Panc1 (cell line): Measurements from ENCODE around the gene JAKMIP3. TPM values are rescaled to one million over a fixed set of nuclear protein-coding genes. Genes with fewer than 3 reads are reported as not detected.
"Not testable (repeated sequence)": the region's sequence is repeated elsewhere in the genome, so short reads cannot be mapped to it uniquely, and the experiment has no call there.

ENCODE experiments used
- ATAC-seq: fragments of 200-7000 bp; cut with Tn5 transposase; 2 replicates; pipeline ENCODE4 v1.9.1; 2020; ENCODE audit warnings: mild to moderate bottlenecking, moderate library complexity
- BruUV-seq: library from RNA; stranded (reverse); fragments of 400-500 nt; replicated peaks from 2 replicates; lab custom pipeline; 2021; lab: Mats Ljungman, UMichigan
- CTCF ChIA-PET: fragments of 300-600 bp; sonication (Branson Sonifier 250); formaldehyde crosslinking; loops from one replicate; lab custom pipeline; 2022; ENCODE audit warnings: antibody characterized with exemption; lab: Charles Lee
- POLR2A ChIA-PET: fragments of 300-600 bp; sonication (Branson Sonifier 250); formaldehyde crosslinking; loops from one replicate; lab custom pipeline; 2022; ENCODE audit warnings: antibody characterized with exemption; lab: Charles Lee
- DNase-seq: peaks from one replicate; pipeline ENCODE4 v3.0.0-alpha.2; 2010; ENCODE audit warnings: low read depth, low spot score
- H3K27ac ChIP-seq: 2 replicates; pipeline ENCODE4 v1.5.1; 2011; ENCODE audit warnings: mild to moderate bottlenecking, low read length, inconsistent platforms
- H3K27me3 ChIP-seq: fragments of 200-500 bp; sonication (Bioruptor generic); 2 replicates; pipeline ENCODE4 v1.6.0; 2014; ENCODE audit warnings: low read length, inconsistent platforms; ENCODE audit not compliant: control insufficient read depth, insufficient read depth
- H3K36me3 ChIP-seq: fragments of 200-500 bp; sonication (Bioruptor generic); 2 replicates; pipeline ENCODE4 v1.5.1; 2014; ENCODE audit warnings: inconsistent platforms, mild to moderate bottlenecking, low read length, moderate library complexity; ENCODE audit not compliant: control insufficient read depth, insufficient read depth
- H3K4me1 ChIP-seq: 2 replicates; pipeline ENCODE4 v1.5.1; 2011; ENCODE audit warnings: inconsistent platforms, mild to moderate bottlenecking, low read length, moderate library complexity; ENCODE audit not compliant: control insufficient read depth, insufficient read depth
- H3K4me3 ChIP-seq, 2 experiments: 2 replicates each; pipeline ENCODE4 v1.5.1; 2011 to 2012; ENCODE audit warnings: low read depth in 2 of 2, low read length in 2 of 2, mild to moderate bottlenecking in 2 of 2, inconsistent platforms in 1 of 2, moderate library complexity in 1 of 2
- H3K9me3 ChIP-seq: fragments of 200-500 bp; sonication (Bioruptor generic); 2 replicates; pipeline ENCODE4 v1.5.1; 2014; ENCODE audit warnings: low read depth, mild to moderate bottlenecking, inconsistent platforms, low read length, moderate library complexity; ENCODE audit not compliant: control insufficient read depth, insufficient read depth
- POLR2AphosphoS5 ChIP-seq: IDR thresholded peaks from 2 replicates; pipeline ENCODE4 v1.6.1; 2012; ENCODE audit warnings: mild to moderate bottlenecking, low read depth, low read length, moderate library complexity
- SIN3A ChIP-seq: IDR thresholded peaks from 2 replicates; pipeline ENCODE4 v1.6.1; 2012; ENCODE audit warnings: low read depth, mild to moderate bottlenecking, low read length, moderate library complexity, borderline replicate concordance; ENCODE audit not compliant: insufficient read depth
- TCF7L2 ChIP-seq: IDR thresholded peaks from 2 replicates; pipeline ENCODE4 v1.6.1; 2011; ENCODE audit warnings: mild to moderate bottlenecking, low read depth, low read length, inconsistent platforms
- in situ Hi-C: cut with HindIII; loops from 2 replicates; pipeline ENCODE4 v1.10.0; 2016; ENCODE audit warnings: low sequenced_read_pairs, low pct_unique_long_range_greater_than_20kb
- intact Hi-C: fragments of 100-400 bp; cut with micrococcal nuclease; formaldehyde crosslinking; loops from one replicate; pipeline ENCODE4 v1.10.0; 2022; ENCODE audit not compliant: unreplicated experiment
- total RNA-seq: library from RNA; stranded (reverse); gene quantifications from one replicate; pipeline ENCODE4 v1.2.1, GENCODE V29; 2021; ENCODE audit not compliant: unreplicated experiment
- TF ChIP-seq, protein P1 (sequence below): fragments of 450-650 bp; IDR thresholded peaks from 2 replicates; pipeline ENCODE4 v1.5.1; 2017; ENCODE audit warnings: mild to moderate bottlenecking
- TF ChIP-seq, protein P2 (sequence below), 2 experiments: IDR thresholded peaks; 2 replicates each; pipeline ENCODE4 v1.6.1; 2011 to 2012; ENCODE audit warnings: low read depth in 2 of 2, control low read depth in 1 of 2, low read length in 1 of 2, mild to moderate bottlenecking in 1 of 2, moderate library complexity in 1 of 2; ENCODE audit not compliant: insufficient read depth in 1 of 2

JAKMIP3 gene
- total RNA-seq, 1 experiment from 2014 or later, result 1.5 TPM

DNA sequence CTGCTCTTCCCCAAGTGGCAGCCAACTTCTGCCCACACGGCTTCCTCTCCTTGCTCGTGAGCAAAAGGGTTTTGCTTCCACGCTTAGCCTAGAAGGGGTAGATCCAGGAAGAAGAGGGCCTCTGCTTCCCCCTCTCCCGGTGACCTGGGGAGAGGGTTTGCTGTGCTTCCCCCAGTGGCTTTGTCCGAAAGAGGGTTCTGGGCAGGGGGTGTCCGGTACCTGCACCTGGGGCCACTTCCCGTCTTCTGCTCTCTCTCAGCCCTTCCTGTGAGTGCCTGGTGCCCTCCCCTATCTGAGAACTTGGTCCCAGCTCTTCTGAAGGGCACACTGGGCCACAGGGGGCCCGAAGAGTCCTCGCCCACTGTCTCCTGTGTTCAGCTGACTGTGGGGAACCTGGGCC, 11.3 kb downstream of the JAKMIP3 start:
- BruUV-seq, result no TSS peak
- POLR2A ChIA-PET, result no interaction called here
- H3K4me1 ChIP-seq, result no peaks in the 10 kb centered on the region
- TF ChIP-seq SIN3A, result no peak
- TF ChIP-seq, protein P1, sequence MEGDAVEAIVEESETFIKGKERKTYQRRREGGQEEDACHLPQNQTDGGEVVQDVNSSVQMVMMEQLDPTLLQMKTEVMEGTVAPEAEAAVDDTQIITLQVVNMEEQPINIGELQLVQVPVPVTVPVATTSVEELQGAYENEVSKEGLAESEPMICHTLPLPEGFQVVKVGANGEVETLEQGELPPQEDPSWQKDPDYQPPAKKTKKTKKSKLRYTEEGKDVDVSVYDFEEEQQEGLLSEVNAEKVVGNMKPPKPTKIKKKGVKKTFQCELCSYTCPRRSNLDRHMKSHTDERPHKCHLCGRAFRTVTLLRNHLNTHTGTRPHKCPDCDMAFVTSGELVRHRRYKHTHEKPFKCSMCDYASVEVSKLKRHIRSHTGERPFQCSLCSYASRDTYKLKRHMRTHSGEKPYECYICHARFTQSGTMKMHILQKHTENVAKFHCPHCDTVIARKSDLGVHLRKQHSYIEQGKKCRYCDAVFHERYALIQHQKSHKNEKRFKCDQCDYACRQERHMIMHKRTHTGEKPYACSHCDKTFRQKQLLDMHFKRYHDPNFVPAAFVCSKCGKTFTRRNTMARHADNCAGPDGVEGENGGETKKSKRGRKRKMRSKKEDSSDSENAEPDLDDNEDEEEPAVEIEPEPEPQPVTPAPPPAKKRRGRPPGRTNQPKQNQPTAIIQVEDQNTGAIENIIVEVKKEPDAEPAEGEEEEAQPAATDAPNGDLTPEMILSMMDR, result no peak
- no peak for TF ChIP-seq POLR2AphosphoS5
- no peak for TF ChIP-seq TCF7L2
- TF ChIP-seq, protein P2, sequence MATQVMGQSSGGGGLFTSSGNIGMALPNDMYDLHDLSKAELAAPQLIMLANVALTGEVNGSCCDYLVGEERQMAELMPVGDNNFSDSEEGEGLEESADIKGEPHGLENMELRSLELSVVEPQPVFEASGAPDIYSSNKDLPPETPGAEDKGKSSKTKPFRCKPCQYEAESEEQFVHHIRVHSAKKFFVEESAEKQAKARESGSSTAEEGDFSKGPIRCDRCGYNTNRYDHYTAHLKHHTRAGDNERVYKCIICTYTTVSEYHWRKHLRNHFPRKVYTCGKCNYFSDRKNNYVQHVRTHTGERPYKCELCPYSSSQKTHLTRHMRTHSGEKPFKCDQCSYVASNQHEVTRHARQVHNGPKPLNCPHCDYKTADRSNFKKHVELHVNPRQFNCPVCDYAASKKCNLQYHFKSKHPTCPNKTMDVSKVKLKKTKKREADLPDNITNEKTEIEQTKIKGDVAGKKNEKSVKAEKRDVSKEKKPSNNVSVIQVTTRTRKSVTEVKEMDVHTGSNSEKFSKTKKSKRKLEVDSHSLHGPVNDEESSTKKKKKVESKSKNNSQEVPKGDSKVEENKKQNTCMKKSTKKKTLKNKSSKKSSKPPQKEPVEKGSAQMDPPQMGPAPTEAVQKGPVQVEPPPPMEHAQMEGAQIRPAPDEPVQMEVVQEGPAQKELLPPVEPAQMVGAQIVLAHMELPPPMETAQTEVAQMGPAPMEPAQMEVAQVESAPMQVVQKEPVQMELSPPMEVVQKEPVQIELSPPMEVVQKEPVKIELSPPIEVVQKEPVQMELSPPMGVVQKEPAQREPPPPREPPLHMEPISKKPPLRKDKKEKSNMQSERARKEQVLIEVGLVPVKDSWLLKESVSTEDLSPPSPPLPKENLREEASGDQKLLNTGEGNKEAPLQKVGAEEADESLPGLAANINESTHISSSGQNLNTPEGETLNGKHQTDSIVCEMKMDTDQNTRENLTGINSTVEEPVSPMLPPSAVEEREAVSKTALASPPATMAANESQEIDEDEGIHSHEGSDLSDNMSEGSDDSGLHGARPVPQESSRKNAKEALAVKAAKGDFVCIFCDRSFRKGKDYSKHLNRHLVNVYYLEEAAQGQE (IDR thresholded peaks at IDR 0.05; ENCODE audit: insufficient read depth in 1 of 2, low read depth in 2 of 2, low read length in 1 of 2), result no peak
- ATAC-seq (no peak), DNase-seq (no peak)
- H3K27me3 ChIP-seq, result no peaks in the 10 kb centered on the region
- intact Hi-C loops, result no loop called here
- in situ Hi-C loops, result no loop called here
- no peak overlapping the region for H3K4me3 ChIP-seq
- H3K9me3 ChIP-seq, result peaks cover 3% of the 10 kb centered on the region; the same call in 1 of the 2 replicates
- H3K36me3 ChIP-seq, result no peaks in the 10 kb centered on the region
- H3K27ac ChIP-seq, result no peak overlapping the region
- CTCF ChIA-PET, result no interaction called here

DNA sequence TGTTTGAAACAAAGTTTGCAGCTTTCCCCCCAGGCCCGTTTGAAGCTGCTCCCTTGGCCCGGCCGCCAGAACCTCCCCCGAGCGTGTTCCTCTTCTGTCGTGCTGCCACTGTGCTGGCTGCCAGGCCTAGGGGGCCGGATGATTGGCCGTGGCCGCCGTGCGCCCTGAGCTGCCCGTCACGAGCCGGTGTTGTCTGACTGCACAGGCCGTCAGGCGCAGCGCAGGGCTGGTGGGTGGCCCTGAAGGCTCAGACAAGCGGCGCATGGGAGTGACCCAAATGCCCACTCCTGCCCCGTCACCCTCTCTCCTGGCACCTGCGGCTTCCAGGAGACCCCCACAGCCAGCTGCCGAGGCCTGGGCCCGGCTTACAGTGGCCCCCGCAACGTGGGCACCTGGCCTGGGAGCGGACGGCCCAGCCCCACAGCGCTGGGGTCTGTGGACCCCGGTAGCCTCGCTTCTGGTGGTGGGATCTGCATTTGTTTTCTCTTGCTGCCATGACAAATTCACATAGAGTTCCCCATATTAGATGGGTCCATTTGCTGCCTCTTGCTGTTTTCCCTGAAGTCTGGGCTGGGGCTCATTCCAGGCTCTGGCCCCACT, 13.1 kb downstream of the JAKMIP3 start:
- H3K4me3 ChIP-seq, result no peak overlapping the region
- POLR2A ChIA-PET, result no interaction called here
- BruUV-seq, result no TSS peak
- no peaks in the 10 kb centered on the region for H3K4me1 ChIP-seq
- ATAC-seq, result no peak
- in situ Hi-C loops (no loop called here), intact Hi-C loops (no loop called here)
- CTCF ChIA-PET, result no interaction called here
- TF ChIP-seq, protein P2 (IDR thresholded peaks at IDR 0.05; ENCODE audit: insufficient read depth in 1 of 2, low read depth in 2 of 2, low read length in 1 of 2), result no peak
- TF ChIP-seq SIN3A (no peak), TCF7L2 (no peak), POLR2AphosphoS5 (no peak)
- TF ChIP-seq, protein P1, result no peak
- no peaks in the 10 kb centered on the region for H3K36me3 ChIP-seq
- no peaks in the 10 kb centered on the region for H3K27me3 ChIP-seq
- no peak overlapping the region for H3K27ac ChIP-seq
- DNase-seq, result no peak
- no peaks in the 10 kb centered on the region for H3K9me3 ChIP-seq

DNA sequence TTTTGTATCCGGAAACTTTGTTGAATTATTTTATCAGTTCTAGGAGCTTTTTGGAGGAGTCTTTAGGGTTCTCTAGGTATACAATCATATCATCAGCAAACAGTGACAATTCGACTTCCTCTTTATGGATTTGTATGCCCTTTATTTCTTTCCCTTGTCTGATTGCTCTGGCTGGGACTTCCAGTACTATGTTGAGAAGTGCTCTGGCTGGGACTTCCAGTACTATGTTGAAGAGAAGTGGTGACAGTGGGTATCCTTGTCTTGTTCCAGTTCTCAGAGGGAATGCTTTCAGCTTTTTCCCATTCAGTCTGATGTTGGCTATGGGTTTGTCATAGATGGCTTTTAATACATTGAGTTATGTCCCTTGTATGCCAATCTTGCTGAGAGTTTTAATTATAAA, 18.6 kb downstream of the JAKMIP3 start:
- H3K4me1 ChIP-seq, intact Hi-C loops, H3K27me3 ChIP-seq, H3K9me3 ChIP-seq, POLR2A ChIA-PET, DNase-seq, H3K4me3 ChIP-seq, ATAC-seq, H3K36me3 ChIP-seq, H3K27ac ChIP-seq, in situ Hi-C loops, BruUV-seq: not testable (repeated sequence)
- CTCF ChIA-PET, result interaction anchor here (0.6 kb wide), 1 partner anchor 58 kb away, joined by 9 read pairs; no protein-coding TSS in a partner anchor
